Measurements from ENCODE around the gene RAP1GAP2. TPM values are rescaled to one million over a fixed set of nuclear protein-coding genes. Genes with fewer than 3 reads are reported as not detected.
"Not testable (repeated sequence)": the region's sequence is repeated elsewhere in the genome, so short reads cannot be mapped to it uniquely, and the experiment has no call there.

RAP1GAP2 gene
- total RNA-seq, 2 experiments from 2014 or later: 9.4 to 11.0 TPM

DNA sequence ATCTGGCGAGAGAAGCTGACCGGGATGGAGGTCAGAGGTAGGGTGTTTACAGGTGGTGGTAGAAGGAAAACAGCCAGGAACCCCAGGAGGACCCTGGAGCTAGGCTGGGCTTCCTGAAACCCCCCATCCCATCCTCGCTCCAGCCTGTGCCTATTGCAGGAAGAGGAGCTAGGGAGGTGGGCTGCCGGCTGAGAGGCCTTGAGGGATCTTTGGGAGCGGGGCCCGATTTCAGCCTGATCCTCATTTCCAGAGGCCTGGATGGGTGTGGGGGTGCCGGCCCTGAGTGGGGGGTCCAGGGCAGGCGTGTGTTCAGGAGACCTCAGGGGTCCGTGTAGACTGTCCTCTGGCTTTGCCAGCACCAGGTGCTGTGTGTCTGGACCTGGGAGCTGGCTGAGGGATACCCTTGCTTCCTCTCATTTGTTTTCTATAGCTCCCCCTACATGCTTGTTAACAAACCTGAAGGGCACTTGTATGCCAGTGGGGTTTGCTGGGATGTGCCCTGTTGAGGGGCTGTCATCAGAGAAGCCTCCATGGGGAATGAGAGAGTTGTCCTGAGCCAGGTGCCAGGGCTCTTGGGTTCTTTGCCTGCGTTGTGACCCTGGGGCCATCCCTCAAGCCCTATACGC lies 18.9 kb upstream of the RAP1GAP2 start:
- Mint-ChIP-seq H3K4me1 (ENCODE audit: low read depth) (peaks cover 4% of the 10 kb centered on the region), H3K9me3 (ENCODE audit: insufficient read depth) (no peaks in the 10 kb centered on the region), H3K36me3 (ENCODE audit: low read depth) (no peaks in the 10 kb centered on the region), H3K4me3 (no peak overlapping the region), H3K27ac (no peak overlapping the region), H3K27me3 (ENCODE audit: low read depth) (peaks cover 44% of the 10 kb centered on the region)
- ChIA-PET CTCF (interaction anchor here (0.9 to 1.8 kb wide), 3 partner anchors 38 to 236 kb away, joined by 3 to 5 read pairs (median 3); no protein-coding TSS in a partner anchor), POLR2A (interaction anchor here (0.5 to 0.9 kb wide), 2 partner anchors 15 to 29 kb away, joined by 3 read pairs; no protein-coding TSS in a partner anchor)
- ATAC-seq: no peak
- DNase-seq: no peak

DNA sequence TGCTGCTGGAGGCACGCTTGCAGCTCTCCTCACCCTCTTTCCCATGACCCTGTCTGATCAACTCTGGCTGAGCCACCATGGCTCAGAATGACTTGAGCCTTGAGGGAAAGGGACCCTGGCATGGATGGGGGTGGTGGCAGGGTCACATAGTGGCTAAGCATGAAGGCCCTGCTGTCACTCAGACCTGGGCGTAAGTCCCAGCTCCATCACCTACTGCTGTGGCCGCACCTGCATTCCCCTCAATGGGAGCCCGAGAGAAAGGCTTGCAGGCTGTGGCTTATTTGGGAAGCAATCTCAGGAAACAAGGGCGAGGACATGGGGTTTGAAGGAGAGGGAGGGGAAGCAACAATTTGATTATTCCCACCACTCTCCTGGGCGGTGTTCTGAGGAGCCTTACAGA lies 17.7 kb upstream of the RAP1GAP2 start:
- ChIA-PET POLR2A (no interaction called here), CTCF (interaction anchor here (1.8 kb wide), 1 partner anchor 234 kb away, joined by 5 read pairs; no protein-coding TSS in a partner anchor)
- H3K27me3 Mint-ChIP-seq (ENCODE audit: low read depth): peaks cover 40% of the 10 kb centered on the region

DNA sequence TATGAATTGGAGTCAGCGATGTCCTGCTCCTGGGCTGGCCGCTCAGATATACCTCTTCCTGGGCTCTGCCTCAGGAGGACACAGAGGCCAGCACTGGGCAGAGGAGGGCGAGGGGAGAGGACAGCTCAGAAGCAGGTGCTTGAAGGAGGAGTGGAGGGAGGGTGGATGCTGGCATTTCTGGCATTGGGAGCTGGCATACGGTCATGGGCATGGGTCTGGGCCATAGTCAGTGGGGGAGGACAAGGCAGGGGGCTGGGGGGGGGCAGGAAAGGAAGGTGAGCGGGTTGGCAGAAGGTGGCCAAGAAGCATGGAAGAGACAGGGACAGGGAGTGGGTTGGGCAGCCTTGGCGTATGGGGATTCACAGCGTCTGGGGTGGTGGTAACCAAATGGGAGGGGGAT lies 16.7 kb upstream of the RAP1GAP2 start:
- CTCF ChIA-PET: no interaction called here
- H3K4me1 Mint-ChIP-seq (ENCODE audit: low read depth): peaks cover 4% of the 10 kb centered on the region

More for the DNA sequence above, 17.7 kb upstream of the RAP1GAP2 start:
- H3K36me3 Mint-ChIP-seq (ENCODE audit: low read depth): no peaks in the 10 kb centered on the region
- no peak overlapping the region for H3K4me3 Mint-ChIP-seq
- no peak overlapping the region for H3K27ac Mint-ChIP-seq
- H3K4me1 Mint-ChIP-seq (ENCODE audit: low read depth): peaks cover 4% of the 10 kb centered on the region
- ATAC-seq: no peak
- DNase-seq: no peak
- H3K9me3 Mint-ChIP-seq (ENCODE audit: insufficient read depth): no peaks in the 10 kb centered on the region

DNA sequence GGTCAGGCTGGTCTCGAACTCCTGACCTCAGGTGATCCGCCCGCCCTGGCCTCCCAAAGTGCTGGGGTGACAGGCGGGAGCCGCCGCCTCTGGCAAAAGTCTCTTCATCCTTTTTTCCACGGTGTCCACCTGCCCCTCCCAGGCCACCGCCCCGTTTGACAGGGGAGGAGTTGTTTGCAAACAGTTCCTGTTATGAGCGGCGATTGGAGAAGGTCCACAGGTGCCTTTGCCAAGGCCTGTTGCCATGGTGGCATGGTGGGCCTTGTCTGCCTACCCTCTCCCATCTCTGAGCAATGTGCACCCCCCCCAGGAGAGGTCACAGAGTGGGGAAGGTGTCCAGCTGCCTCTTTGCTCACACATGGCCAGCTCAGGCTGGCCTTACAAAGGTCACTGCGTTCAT lies 16.0 kb upstream of the RAP1GAP2 start:
- Mint-ChIP-seq H3K27me3 (ENCODE audit: low read depth) (peaks cover 32% of the 10 kb centered on the region), H3K27ac (no peak overlapping the region), H3K36me3 (ENCODE audit: low read depth) (no peaks in the 10 kb centered on the region), H3K4me1 (ENCODE audit: low read depth) (peaks cover 4% of the 10 kb centered on the region), H3K9me3 (ENCODE audit: insufficient read depth) (no peaks in the 10 kb centered on the region), H3K4me3 (no peak overlapping the region)
- no peak for ATAC-seq
- no peak for DNase-seq
- ChIA-PET POLR2A (no interaction called here), CTCF (no interaction called here)

More for the DNA sequence above, 16.7 kb upstream of the RAP1GAP2 start:
- no peak for DNase-seq
- no peak overlapping the region for H3K4me3 Mint-ChIP-seq
- POLR2A ChIA-PET: no interaction called here
- no peak for ATAC-seq
- H3K27ac Mint-ChIP-seq: no peak overlapping the region
- H3K36me3 Mint-ChIP-seq (ENCODE audit: low read depth): no peaks in the 10 kb centered on the region
- H3K27me3 Mint-ChIP-seq (ENCODE audit: low read depth): peaks cover 36% of the 10 kb centered on the region
- no peaks in the 10 kb centered on the region for H3K9me3 Mint-ChIP-seq (ENCODE audit: insufficient read depth)

DNA sequence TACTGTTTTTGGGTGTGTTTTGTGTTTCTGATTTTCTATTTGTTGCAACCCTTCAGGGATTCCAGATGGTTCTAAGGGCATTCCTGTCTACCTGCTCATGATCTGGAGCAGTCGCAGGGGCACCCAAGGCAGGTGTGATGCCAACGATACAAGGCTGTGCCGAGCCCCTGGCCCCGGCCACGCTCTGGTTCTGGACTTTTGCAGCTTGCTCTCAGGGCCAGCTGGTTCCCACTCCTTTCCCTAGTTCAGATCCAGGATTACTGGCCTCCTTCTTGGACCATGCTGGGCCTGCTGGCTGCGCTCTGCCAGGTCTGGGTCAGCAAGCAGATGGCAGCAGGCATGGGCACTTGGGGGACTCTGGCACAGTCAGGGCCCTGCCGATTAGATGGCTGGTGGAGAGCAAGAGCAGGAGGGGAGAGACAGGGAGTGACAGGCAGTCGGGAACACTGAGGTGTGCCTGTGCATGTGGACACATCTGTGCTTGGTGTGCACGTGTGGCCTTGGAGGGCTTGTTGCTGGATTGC lies 15.2 kb upstream of the RAP1GAP2 start:
- ChIA-PET POLR2A (no interaction called here), CTCF (no interaction called here)
- no peak for DNase-seq
- peaks cover 7% of the 10 kb centered on the region for H3K4me1 Mint-ChIP-seq (ENCODE audit: low read depth)
- no peaks in the 10 kb centered on the region for H3K9me3 Mint-ChIP-seq (ENCODE audit: insufficient read depth)
- no peaks in the 10 kb centered on the region for H3K36me3 Mint-ChIP-seq (ENCODE audit: low read depth)
- no peak for ATAC-seq
- no peak overlapping the region for H3K4me3 Mint-ChIP-seq
- H3K27me3 Mint-ChIP-seq (ENCODE audit: low read depth): peaks cover 25% of the 10 kb centered on the region
- no peak overlapping the region for H3K27ac Mint-ChIP-seq

DNA sequence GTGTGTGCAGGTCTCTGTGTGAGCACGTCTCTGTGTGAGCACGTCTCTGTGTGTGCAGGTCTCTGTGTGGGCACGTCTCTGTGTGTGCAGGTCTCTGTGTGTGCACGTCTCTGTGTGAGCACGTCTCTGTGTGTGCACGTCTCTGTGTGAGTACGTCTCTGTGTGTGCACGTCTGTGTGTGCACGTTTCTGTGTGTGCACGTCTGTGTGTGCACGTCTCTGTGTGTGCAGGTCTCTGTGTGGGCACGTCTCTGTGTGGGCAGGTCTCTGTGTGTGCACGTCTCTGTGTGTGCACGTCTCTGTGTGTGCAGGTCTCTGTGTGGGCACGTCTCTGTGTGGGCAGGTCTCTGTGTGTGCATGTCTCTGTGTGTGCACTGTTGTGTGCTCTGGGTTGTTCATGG lies 14.6 kb upstream of the RAP1GAP2 start:
- Mint-ChIP-seq H3K4me1 (ENCODE audit: low read depth) (peaks cover 13% of the 10 kb centered on the region), H3K27me3 (ENCODE audit: low read depth) (peaks cover 23% of the 10 kb centered on the region)
- H3K4me3 Mint-ChIP-seq; H3K9me3 Mint-ChIP-seq (ENCODE audit: insufficient read depth); POLR2A ChIA-PET; DNase-seq; ATAC-seq; H3K27ac Mint-ChIP-seq; H3K36me3 Mint-ChIP-seq (ENCODE audit: low read depth): not testable (repeated sequence)
- CTCF ChIA-PET: interaction anchor here (1.2 kb wide), 1 partner anchor 10 kb away, joined by 5 read pairs; no protein-coding TSS in a partner anchor

DNA sequence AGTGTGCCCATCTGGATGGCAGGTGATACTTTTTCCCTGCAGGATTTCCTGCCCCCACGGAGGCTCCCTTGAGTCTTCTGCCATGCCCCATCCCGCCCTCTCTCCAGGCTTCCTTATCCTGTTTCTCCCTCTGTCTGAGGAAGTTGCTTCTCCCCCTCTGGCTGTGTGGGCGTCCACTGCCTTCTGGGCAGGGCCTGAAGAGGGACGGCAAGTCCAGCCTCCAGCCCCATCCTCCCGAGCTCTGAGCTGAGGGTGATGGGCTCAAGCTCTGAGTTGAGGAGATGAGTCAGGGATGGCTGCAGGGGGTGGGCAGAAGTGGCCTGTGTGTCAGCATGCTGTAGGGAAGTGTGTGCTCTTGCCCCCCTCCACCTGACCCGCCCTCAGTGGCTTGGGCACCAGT lies 14.2 kb upstream of the RAP1GAP2 start:
- Mint-ChIP-seq H3K9me3 (ENCODE audit: insufficient read depth) (no peaks in the 10 kb centered on the region), H3K36me3 (ENCODE audit: low read depth) (no peaks in the 10 kb centered on the region), H3K4me1 (ENCODE audit: low read depth) (peaks cover 10% of the 10 kb centered on the region), H3K27ac (no peak overlapping the region), H3K27me3 (ENCODE audit: low read depth) (peaks cover 19% of the 10 kb centered on the region), H3K4me3 (no peak overlapping the region)
- DNase-seq (no peak), ATAC-seq (no peak)
- POLR2A ChIA-PET: no interaction called here
- CTCF ChIA-PET: interaction anchor here (1.2 kb wide), 1 partner anchor 9 kb away, joined by 5 read pairs; no protein-coding TSS in a partner anchor

DNA sequence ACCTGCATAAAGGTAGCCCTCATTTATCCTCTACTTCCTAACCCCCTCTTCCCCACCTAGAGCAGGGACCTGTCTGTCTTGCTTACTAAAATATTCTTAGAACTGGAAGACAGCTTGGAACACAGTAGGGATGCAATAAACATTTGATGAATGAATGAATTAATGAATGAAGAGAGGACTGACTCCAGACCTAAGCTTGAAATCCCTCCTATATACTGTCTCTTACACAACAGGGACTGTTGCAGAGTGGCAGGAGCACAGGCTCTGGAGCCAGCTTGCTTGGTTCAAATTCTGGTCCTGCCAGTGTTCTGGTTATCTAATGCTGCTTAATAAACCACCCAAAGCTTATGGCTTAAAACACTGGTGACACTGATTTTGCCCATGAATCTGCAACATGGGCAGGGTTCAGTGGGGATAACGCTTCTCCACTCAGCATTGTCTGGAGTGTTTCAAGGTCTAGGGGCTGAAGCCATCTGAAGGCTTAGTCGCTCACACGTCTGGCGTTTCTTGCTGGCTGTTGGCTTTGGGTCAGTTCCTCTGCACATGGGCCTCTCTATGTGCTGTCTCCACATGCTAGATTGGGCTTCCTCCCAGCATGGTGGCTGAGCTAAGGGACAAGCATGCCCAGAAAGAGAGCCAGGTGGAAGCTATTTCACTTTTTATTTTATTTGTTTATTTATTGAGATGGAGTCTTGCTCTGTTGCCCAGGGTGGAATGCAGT lies 12.8 kb upstream of the RAP1GAP2 start:
- Mint-ChIP-seq H3K4me3 (no peak overlapping the region), H3K27me3 (ENCODE audit: low read depth) (peaks cover 17% of the 10 kb centered on the region), H3K27ac (no peak overlapping the region), H3K9me3 (ENCODE audit: insufficient read depth) (no peaks in the 10 kb centered on the region), H3K36me3 (ENCODE audit: low read depth) (no peaks in the 10 kb centered on the region), H3K4me1 (ENCODE audit: low read depth) (peaks cover 9% of the 10 kb centered on the region)
- CTCF ChIA-PET: interaction anchor here (1.1 kb wide), 1 partner anchor 31 kb away, joined by 4 read pairs; no protein-coding TSS in a partner anchor
- no peak for ATAC-seq
- POLR2A ChIA-PET: no interaction called here
- DNase-seq: no peak

DNA sequence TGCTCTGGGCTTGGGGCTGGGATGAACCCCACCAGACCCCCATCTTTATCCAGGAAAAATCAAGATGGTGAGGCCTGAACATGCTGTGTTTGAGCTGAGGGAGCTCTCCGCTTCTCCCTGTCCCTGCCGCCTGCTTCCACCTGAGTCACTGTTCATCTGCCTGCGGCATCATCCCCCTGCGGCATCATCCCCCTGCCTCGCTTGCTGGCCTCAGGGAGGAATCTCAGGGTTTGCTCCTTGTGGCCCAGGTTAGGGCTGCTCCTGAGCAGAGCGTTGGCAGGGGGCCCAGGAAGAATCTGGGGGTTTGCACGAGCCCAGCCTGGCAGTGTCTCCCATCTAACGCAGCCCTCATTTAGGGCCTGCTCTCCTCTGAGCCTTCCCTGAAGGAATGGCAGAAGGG lies 11.4 kb upstream of the RAP1GAP2 start:
- Mint-ChIP-seq H3K4me3 (no peak overlapping the region), H3K9me3 (ENCODE audit: insufficient read depth) (no peaks in the 10 kb centered on the region), H3K4me1 (ENCODE audit: low read depth) (peaks cover 9% of the 10 kb centered on the region), H3K36me3 (ENCODE audit: low read depth) (no peaks in the 10 kb centered on the region), H3K27ac (no peak overlapping the region), H3K27me3 (ENCODE audit: low read depth) (peaks cover 15% of the 10 kb centered on the region)
- DNase-seq: no peak
- ATAC-seq: no peak
- CTCF ChIA-PET: interaction anchor here (1.5 to 3.1 kb wide), 5 partner anchors 11 to 145 kb away, joined by 3 to 18 read pairs (median 8); no protein-coding TSS in a partner anchor
- POLR2A ChIA-PET: interaction anchor here (0.6 kb wide), 1 partner anchor 33 kb away, joined by 4 read pairs; no protein-coding TSS in a partner anchor

DNA sequence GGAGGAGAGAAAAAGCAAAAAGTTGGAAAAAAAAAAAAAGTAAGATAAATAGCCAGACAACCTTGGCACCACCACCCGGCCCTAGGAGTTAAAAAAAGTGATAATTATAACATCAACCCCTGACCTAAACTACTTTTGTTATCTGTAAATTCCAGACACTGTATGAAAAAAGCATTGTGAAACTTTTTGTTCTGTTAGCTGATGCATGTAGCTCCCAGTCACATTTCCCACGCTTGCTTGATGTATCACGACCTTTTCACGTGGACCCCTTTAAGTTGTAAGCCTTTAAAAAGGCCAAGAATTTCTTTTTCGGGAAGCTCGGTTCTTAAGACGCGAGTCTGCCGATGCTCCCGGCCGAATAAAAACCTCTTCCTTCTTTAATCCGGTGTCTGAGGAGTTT lies 10.9 kb upstream of the RAP1GAP2 start:
- POLR2A ChIA-PET: interaction anchor here (0.6 to 1.3 kb wide), 2 partner anchors 29 to 33 kb away, joined by 4 to 6 read pairs; no protein-coding TSS in a partner anchor
- not testable (repeated sequence) for H3K27ac Mint-ChIP-seq; H3K4me3 Mint-ChIP-seq; DNase-seq; H3K36me3 Mint-ChIP-seq (ENCODE audit: low read depth); ATAC-seq; H3K9me3 Mint-ChIP-seq (ENCODE audit: insufficient read depth)
- Mint-ChIP-seq H3K27me3 (ENCODE audit: low read depth) (peaks cover 19% of the 10 kb centered on the region), H3K4me1 (ENCODE audit: low read depth) (peaks cover 11% of the 10 kb centered on the region)
- CTCF ChIA-PET: interaction anchor here (0.8 to 3.1 kb wide), 15 partner anchors 9 to 228 kb away, joined by 3 to 19 read pairs (median 5); partner anchors contain the start of gene RAP1GAP2

DNA sequence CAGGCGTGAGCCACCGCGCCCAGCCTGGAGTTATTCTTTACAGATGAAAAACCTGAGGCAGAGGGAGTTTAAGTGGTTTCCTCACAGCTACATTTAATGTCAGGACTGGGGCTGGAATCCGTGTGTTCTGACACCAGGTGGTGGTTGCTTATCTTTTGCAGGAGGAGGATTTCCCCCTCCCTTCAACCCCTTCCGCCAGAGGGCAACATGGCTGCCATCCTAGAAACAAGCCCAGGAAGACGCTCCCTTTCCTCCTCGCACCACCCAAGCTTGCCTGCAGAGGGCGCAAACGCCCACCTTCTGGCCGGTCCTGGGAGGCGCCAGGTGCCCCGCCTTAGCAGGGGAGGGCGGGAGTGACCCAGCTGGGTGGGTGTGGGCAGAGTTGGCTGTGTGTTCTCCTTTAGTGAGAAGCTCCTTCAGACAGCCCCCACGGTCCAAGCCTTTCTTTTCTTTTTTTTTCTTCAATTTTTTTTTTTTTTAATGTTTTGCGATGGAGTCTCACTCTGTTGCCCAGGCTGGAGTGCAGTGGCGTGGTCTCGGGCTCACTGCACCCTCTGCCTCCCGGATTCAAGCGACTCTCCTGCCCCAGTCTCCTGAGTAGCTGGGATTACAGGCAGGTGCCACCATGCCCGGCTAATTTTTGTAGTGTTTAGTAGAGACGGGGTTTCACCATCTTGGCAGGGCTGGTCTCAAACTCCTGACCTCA lies 9.9 kb upstream of the RAP1GAP2 start:
- Mint-ChIP-seq H3K9me3 (ENCODE audit: insufficient read depth) (no peaks in the 10 kb centered on the region), H3K27ac (no peak overlapping the region), H3K4me3 (no peak overlapping the region), H3K36me3 (ENCODE audit: low read depth) (no peaks in the 10 kb centered on the region), H3K4me1 (ENCODE audit: low read depth) (peaks cover 20% of the 10 kb centered on the region), H3K27me3 (ENCODE audit: low read depth) (peaks cover 27% of the 10 kb centered on the region)
- ChIA-PET CTCF (interaction anchor here (0.7 to 3.1 kb wide), 20 partner anchors 8 to 404 kb away, joined by 3 to 19 read pairs (median 5); partner anchors contain the start of genes CCDC92B and RAP1GAP2), POLR2A (interaction anchor here (1.3 kb wide), 1 partner anchor 28 kb away, joined by 6 read pairs; no protein-coding TSS in a partner anchor)
- peak; percentile 98 for ATAC-seq
- peak; percentile 91 for DNase-seq

Data from activated CD8-positive, alpha-beta T cell treated with anti-CD3 and anti-CD28 coated beads, Interleukin-2, amount 10 ng/mL, durations not matched to agents 7 days and 5 days (primary cell).